Brain pericyte (primary cell): ENCODE data around the gene ISYNA1.

Experiments used
- DNase-seq: peaks from one replicate; pipeline ENCODE4 v3.0.0-alpha.2; 2012; ENCODE audit warnings: low read depth, low spot score

The ISYNA1 gene

GRCh38 chr19:18437491-18438330 is at the start of gene ISYNA1:
TSS of gene ISYNA1 (minus strand) at chr19:18438133. CDS start at chr19:18437979, 154 bp downstream.
- DNase-seq: no peak

GRCh38 chr19:18486746-18487145 is 48.8 kb upstream of the ISYNA1 start:
- DNase-seq: no peak

- DNase-seq: no peak
Observed at GRCh38 chr19:18484992-18485391, 47.1 kb upstream of the ISYNA1 start.

- DNase-seq: no peak
Observed at GRCh38 chr19:18483119-18483890, 45.4 kb upstream of the ISYNA1 start.

- DNase-seq: no peak
Observed at GRCh38 chr19:18481505-18482222, 43.7 kb upstream of the ISYNA1 start.

GRCh38 chr19:18480006-18480691 is 42.2 kb upstream of the ISYNA1 start:
- DNase-seq: no peak

GRCh38 chr19:18478545-18479311 is 40.8 kb upstream of the ISYNA1 start:
- no peak for DNase-seq

GRCh38 chr19:18477974-18478373 is 40.0 kb upstream of the ISYNA1 start:
- DNase-seq: no peak

- DNase-seq: no peak
Observed at GRCh38 chr19:18477042-18477779, 39.3 kb upstream of the ISYNA1 start.

- no peak for DNase-seq
Observed at GRCh38 chr19:18476507-18477041, 38.6 kb upstream of the ISYNA1 start.

- DNase-seq: no peak
Observed at GRCh38 chr19:18475762-18476331, 37.9 kb upstream of the ISYNA1 start.

- DNase-seq: no peak
Observed at GRCh38 chr19:18475004-18475453, 37.1 kb upstream of the ISYNA1 start.

- no peak for DNase-seq
Observed at GRCh38 chr19:18474366-18474887, 36.5 kb upstream of the ISYNA1 start.

GRCh38 chr19:18473706-18474087 is 35.8 kb upstream of the ISYNA1 start:
- no peak for DNase-seq

- DNase-seq: no peak
Observed at GRCh38 chr19:18473003-18473705, 35.2 kb upstream of the ISYNA1 start.

GRCh38 chr19:18470787-18471186 is 32.9 kb upstream of the ISYNA1 start:
- no peak for DNase-seq

- no peak for DNase-seq
Observed at GRCh38 chr19:18469069-18469846, 31.3 kb upstream of the ISYNA1 start.

- DNase-seq: no peak
Observed at GRCh38 chr19:18468517-18468916, 30.6 kb upstream of the ISYNA1 start.
